EH (cell line): Measurements from ENCODE around the gene FAM81B.

Experiments used
- DNase-seq: peaks from one replicate; pipeline ENCODE4 v3.0.0-alpha.2; 2015; ENCODE audit warnings: low read depth

FAM81B gene

GRCh38 chr5:95484421-95484820 lies 93.3 kb downstream of the FAM81B start:
- no peak for DNase-seq

DNA sequence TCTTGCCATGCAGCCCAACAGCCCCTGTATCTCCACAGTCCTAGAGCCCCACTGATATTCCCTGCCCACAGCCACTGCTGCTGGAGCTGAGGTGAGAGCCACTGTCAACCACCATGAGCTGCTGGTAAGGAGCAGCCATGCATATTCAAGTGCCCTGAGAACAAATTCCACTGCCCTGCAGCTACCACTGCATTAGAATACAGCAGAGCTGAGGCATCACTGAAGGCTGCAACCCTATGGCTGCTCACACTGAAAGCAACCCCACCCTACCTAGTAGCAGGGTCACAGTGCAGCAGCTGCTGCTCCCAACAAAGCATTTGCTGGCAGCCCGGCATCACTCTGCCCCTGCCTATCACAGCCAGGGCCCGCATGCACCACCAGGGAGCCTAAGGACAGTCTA lies 95.0 kb downstream of the FAM81B start:
- DNase-seq: no peak

DNA sequence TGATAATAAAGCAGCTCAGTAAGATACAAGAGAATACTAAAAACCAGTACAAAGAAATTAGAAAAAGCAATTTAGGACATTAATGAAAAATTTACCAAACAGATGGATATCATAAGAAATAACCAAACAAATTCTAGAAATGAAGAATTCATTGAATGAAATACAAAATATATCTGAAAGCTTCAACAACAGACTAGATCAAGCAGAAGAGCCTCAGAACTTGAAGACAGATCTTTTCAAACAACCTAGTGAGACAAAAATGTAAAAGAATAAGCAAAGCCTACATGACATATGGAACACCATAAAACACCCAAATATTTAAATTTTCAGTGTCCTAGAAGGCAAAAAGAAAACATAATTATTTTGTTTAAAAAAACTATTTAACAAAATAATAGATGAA lies 96.7 kb downstream of the FAM81B start:
- DNase-seq: no peak
